ENCODE results near the gene NHEJ1. TPM values are rescaled to one million over a fixed set of nuclear protein-coding genes. Genes with fewer than 3 reads are reported as not detected.

Gene NHEJ1
- total and polyA plus RNA-seq, 2 donors (not counting 1 experiment from before 2014, with no cell fraction given): 22.1 to 24.8 TPM

DNA sequence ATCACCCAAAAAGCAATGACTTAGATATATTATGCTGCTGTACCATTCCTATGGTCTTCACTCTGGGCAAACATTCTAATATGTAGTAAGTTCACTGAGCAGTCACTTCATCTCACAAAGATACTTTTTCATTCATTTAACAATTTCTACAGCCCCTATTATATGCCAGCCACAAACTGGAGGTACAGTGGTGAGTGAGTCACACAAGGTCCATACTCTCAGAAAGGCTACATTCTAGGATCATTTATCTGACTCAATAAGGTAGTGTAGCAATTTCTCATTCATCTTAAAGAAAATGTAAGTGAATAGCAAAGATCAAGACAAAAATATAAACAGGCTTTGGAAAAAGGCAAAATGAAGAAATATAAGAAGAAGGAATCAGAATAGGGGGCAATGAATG, 40.5 kb downstream of the NHEJ1 start:
- H3K4me3 ChIP-seq (replicated peaks in 1 of 4; ENCODE audit: control extremely low read depth in 1 of 4, insufficient read depth in 1 of 4, low read depth in 3 of 4, low read length in 4 of 4): no peak overlapping the region
- H3K4me1 ChIP-seq (ENCODE audit: control insufficient read depth, extremely low read depth, insufficient read depth, low read length): peaks cover 2% of the 10 kb centered on the region
- H3K9me3 ChIP-seq (ENCODE audit: control insufficient read depth, insufficient read depth, low read depth, low read length): no peaks in the 10 kb centered on the region
- no peaks in the 10 kb centered on the region for H3K79me2 ChIP-seq (ENCODE audit: control insufficient read depth, insufficient read depth, low read length)
- H3K36me3 ChIP-seq (ENCODE audit: control insufficient read depth, insufficient read depth, low read length): no peaks in the 10 kb centered on the region
- H3K27ac ChIP-seq (ENCODE audit: insufficient read depth, low read length): no peak overlapping the region
- H3K27me3 ChIP-seq (ENCODE audit: control insufficient read depth, insufficient read depth, low read length): no peaks in the 10 kb centered on the region
- H3K4me2 ChIP-seq (ENCODE audit: extremely low read depth, insufficient read depth, low read length): no peak overlapping the region
- no peaks in the 10 kb centered on the region for H4K20me1 ChIP-seq (ENCODE audit: control insufficient read depth, extremely low read depth, insufficient read depth, low read length)
- TF ChIP-seq EZH2 (IDR thresholded peaks at IDR 0.05; ENCODE audit: low read length, missing control alignments): no peak
- TF ChIP-seq, protein P1, sequence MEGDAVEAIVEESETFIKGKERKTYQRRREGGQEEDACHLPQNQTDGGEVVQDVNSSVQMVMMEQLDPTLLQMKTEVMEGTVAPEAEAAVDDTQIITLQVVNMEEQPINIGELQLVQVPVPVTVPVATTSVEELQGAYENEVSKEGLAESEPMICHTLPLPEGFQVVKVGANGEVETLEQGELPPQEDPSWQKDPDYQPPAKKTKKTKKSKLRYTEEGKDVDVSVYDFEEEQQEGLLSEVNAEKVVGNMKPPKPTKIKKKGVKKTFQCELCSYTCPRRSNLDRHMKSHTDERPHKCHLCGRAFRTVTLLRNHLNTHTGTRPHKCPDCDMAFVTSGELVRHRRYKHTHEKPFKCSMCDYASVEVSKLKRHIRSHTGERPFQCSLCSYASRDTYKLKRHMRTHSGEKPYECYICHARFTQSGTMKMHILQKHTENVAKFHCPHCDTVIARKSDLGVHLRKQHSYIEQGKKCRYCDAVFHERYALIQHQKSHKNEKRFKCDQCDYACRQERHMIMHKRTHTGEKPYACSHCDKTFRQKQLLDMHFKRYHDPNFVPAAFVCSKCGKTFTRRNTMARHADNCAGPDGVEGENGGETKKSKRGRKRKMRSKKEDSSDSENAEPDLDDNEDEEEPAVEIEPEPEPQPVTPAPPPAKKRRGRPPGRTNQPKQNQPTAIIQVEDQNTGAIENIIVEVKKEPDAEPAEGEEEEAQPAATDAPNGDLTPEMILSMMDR (conservative IDR thresholded peaks at IDR 0.05 in 1 of 2, IDR thresholded peaks at IDR 0.05 in 1 of 2; ENCODE audit: low read depth in 1 of 2, low read length in 2 of 2): no peak
- no peak overlapping the region for H3K9ac ChIP-seq (ENCODE audit: insufficient read depth, low read length)
- peak in 1 of 2 donors; percentile 22 for DNase-seq (ENCODE audit: low read depth in 2 of 2)
- no peak overlapping the region for H2AFZ ChIP-seq (ENCODE audit: low read length)

DNA sequence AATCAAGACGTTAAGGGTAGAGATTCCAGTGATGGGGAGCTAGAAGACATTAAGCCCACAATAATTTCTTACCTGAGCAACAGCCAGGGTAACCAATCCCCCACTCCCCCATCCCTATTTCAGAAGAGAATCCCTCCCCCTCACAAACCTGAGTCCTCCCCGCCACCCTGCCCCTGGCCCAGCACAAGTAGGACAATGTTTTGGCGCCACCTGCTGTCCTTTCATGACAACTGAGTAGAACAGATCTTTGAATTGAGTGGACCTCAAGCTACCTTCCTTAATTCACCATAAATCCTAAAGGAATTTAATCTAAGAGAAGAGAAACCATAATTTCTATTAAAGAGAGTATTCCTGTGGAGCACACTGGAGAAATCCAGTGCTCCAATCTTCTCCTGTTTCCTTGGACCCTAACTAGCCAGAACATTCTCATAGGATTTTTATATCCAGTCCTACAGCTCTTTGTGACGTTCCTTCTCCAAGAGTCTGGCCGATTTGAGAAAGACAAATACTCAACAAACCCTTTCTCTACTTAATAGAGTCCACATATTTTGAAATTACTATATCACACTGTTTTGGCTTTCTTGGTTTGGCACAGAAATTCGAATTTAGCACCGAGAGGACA, 41.1 kb downstream of the NHEJ1 start:
- no peak overlapping the region for H3K4me2 ChIP-seq (ENCODE audit: extremely low read depth, insufficient read depth, low read length)
- H3K9ac ChIP-seq (ENCODE audit: insufficient read depth, low read length): no peak overlapping the region
- H3K79me2 ChIP-seq (ENCODE audit: control insufficient read depth, insufficient read depth, low read length): no peaks in the 10 kb centered on the region
- no peak overlapping the region for H3K4me3 ChIP-seq (replicated peaks in 1 of 4; ENCODE audit: control extremely low read depth in 1 of 4, insufficient read depth in 1 of 4, low read depth in 3 of 4, low read length in 4 of 4)
- H3K4me1 ChIP-seq (ENCODE audit: control insufficient read depth, extremely low read depth, insufficient read depth, low read length): peaks cover 2% of the 10 kb centered on the region
- no peaks in the 10 kb centered on the region for H4K20me1 ChIP-seq (ENCODE audit: control insufficient read depth, extremely low read depth, insufficient read depth, low read length)
- H2AFZ ChIP-seq (ENCODE audit: low read length): no peak overlapping the region
- no peak overlapping the region for H3K27ac ChIP-seq (ENCODE audit: insufficient read depth, low read length)
- TF ChIP-seq, protein P1 (conservative IDR thresholded peaks at IDR 0.05 in 1 of 2, IDR thresholded peaks at IDR 0.05 in 1 of 2; ENCODE audit: low read depth in 1 of 2, low read length in 2 of 2): peak; percentile 69 to 77
- no peak for TF ChIP-seq EZH2 (IDR thresholded peaks at IDR 0.05; ENCODE audit: low read length, missing control alignments)
- peak; percentile 41 to 66 for DNase-seq (ENCODE audit: low read depth in 2 of 2)
- no peaks in the 10 kb centered on the region for H3K9me3 ChIP-seq (ENCODE audit: control insufficient read depth, insufficient read depth, low read depth, low read length)
- H3K36me3 ChIP-seq (ENCODE audit: control insufficient read depth, insufficient read depth, low read length): no peaks in the 10 kb centered on the region
- H3K27me3 ChIP-seq (ENCODE audit: control insufficient read depth, insufficient read depth, low read length): no peaks in the 10 kb centered on the region

DNA sequence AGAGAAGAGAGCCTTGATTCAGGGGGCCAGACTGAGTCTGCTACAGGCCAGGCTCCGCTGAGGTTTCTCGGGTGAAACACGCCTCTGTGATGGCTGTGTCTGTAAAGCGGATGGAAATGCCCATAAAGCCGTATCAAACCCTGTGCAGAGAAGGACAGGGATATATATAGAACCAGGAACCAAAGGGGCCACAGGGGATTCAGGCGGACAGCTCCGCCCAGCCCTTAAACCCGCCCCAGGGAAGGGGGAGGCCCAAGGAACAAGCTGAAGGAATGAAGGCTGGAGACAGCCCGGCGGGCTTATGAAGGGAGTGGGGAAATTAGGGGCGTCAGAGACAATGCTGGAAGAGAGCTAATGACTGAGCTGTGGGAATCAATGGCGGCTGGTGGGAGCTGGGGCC, 42.1 kb downstream of the NHEJ1 start:
- Histone ChIP-seq H3K4me2 (ENCODE audit: extremely low read depth, insufficient read depth, low read length) (no peak overlapping the region), H3K27me3 (ENCODE audit: control insufficient read depth, insufficient read depth, low read length) (no peaks in the 10 kb centered on the region), H3K36me3 (ENCODE audit: control insufficient read depth, insufficient read depth, low read length) (no peaks in the 10 kb centered on the region), H3K9me3 (ENCODE audit: control insufficient read depth, insufficient read depth, low read depth, low read length) (no peaks in the 10 kb centered on the region), H3K4me3 (replicated peaks in 1 of 4; ENCODE audit: control extremely low read depth in 1 of 4, insufficient read depth in 1 of 4, low read depth in 3 of 4, low read length in 4 of 4) (no peak overlapping the region), H3K9ac (ENCODE audit: insufficient read depth, low read length) (no peak overlapping the region), H2AFZ (ENCODE audit: low read length) (no peak overlapping the region), H3K27ac (ENCODE audit: insufficient read depth, low read length) (no peak overlapping the region), H3K4me1 (ENCODE audit: control insufficient read depth, extremely low read depth, insufficient read depth, low read length) (no peaks in the 10 kb centered on the region), H4K20me1 (ENCODE audit: control insufficient read depth, extremely low read depth, insufficient read depth, low read length) (no peaks in the 10 kb centered on the region), H3K79me2 (ENCODE audit: control insufficient read depth, insufficient read depth, low read length) (no peaks in the 10 kb centered on the region)
- TF ChIP-seq, protein P1 (conservative IDR thresholded peaks at IDR 0.05 in 1 of 2, IDR thresholded peaks at IDR 0.05 in 1 of 2; ENCODE audit: low read depth in 1 of 2, low read length in 2 of 2): no peak
- no peak for TF ChIP-seq EZH2 (IDR thresholded peaks at IDR 0.05; ENCODE audit: low read length, missing control alignments)
- DNase-seq (ENCODE audit: low read depth in 2 of 2): no peak

Data from fibroblast of lung (primary cell).